Measurements from ENCODE around the gene PCLAF.
"Not testable (repeated sequence)": the region's sequence is repeated elsewhere in the genome, so short reads cannot be mapped to it uniquely, and the experiment has no call there.

Gene PCLAF

DNA sequence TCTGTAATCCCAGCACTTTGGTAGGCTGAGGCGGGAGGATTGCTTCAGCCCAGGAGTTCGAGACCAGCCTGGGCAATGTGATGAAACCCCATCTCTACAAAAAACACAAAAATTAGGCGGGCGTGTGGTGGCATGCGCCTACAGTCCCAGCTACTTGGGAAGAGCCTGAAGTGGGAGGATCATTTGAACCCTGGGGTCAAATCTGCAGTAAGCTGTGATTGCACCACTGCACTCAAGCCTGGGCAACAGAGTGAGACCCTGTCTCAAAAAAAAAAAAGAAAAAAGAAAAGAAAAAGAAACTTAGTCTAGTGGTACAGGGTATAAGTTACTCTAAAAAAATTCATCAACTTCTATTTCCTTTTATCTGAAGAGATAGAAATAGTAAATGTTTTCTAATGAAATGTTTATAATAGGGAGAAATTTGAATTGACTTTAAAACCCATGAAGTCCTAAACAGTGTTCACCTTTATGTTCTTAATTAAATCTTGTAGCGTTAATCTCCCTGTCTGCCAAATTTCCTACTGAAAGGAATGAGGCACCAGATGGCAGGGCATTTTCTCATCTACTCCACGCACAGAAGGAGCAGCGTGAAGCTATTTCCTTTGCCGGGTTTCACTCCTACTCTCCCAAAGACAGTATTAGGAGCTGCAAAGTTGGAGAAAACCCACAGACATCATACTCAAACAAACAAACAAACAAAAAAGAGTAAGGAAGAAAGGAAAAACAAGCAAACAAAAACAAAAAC, 1.9 kb downstream of the PCLAF start:
- Histone ChIP-seq H3K27me3 (ENCODE audit: control insufficient read depth, low read length) (no peaks in the 10 kb centered on the region), H3F3A (ENCODE audit: control insufficient read depth, insufficient read depth) (no peaks in the 10 kb centered on the region), H3K27ac (ENCODE audit: low read depth, low read length) (no peak overlapping the region), H3K9me2 (replicated peaks; ENCODE audit: control insufficient read depth, low read length) (no peaks in the 10 kb centered on the region), H3K4me1 (ENCODE audit: control insufficient read depth, low read length) (peaks cover 27% of the 10 kb centered on the region), H3K79me2 (ENCODE audit: control insufficient read depth, low read length) (peaks cover 65% of the 10 kb centered on the region), H3K36me3 (ENCODE audit: control insufficient read depth, low read length) (peaks cover 59% of the 10 kb centered on the region), H4K20me1 (ENCODE audit: control insufficient read depth, insufficient read depth, low read depth, low read length) (0 out of 2 replicates have a peak, but pooled peaks cover 4% of the 10 kb centered on the region), H3K9me3 (ENCODE audit: control insufficient read depth, insufficient read depth, low read length) (no peaks in the 10 kb centered on the region), H3K4me2 (ENCODE audit: low read length) (peak overlapping the region; percentile 89), H3K4me3 (ENCODE audit: low read length) (peak overlapping the region; percentile 98)
- no peak for TF ChIP-seq EZH2phosphoT487 (IDR thresholded peaks at IDR 0.05; ENCODE audit: borderline replicate concordance, low read length)
- no peak for TF ChIP-seq CTCF (IDR thresholded peaks at IDR 0.05; ENCODE audit: low read depth, low read length, poor library complexity, severe bottlenecking)

- Histone ChIP-seq H3F3A (ENCODE audit: control insufficient read depth, insufficient read depth) (peaks cover 11% of the 10 kb centered on the region), H3K9me3 (ENCODE audit: control insufficient read depth, insufficient read depth, low read length) (no peaks in the 10 kb centered on the region), H3K4me3 (ENCODE audit: low read length) (no peak overlapping the region), H3K27me3 (ENCODE audit: control insufficient read depth, low read length) (no peaks in the 10 kb centered on the region), H3K9me2 (replicated peaks; ENCODE audit: control insufficient read depth, low read length) (no peaks in the 10 kb centered on the region), H3K36me3 (ENCODE audit: control insufficient read depth, low read length) (peaks cover 80% of the 10 kb centered on the region), H4K20me1 (ENCODE audit: control insufficient read depth, insufficient read depth, low read depth, low read length) (peaks cover 8% of the 10 kb centered on the region; the same call in 1 of the 2 replicates), H3K4me1 (ENCODE audit: control insufficient read depth, low read length) (peaks cover 4% of the 10 kb centered on the region), H3K27ac (ENCODE audit: low read depth, low read length) (no peak overlapping the region), H3K4me2 (ENCODE audit: low read length) (no peak overlapping the region), H3K79me2 (ENCODE audit: control insufficient read depth, low read length) (peaks cover 86% of the 10 kb centered on the region)
- no peak for TF ChIP-seq EZH2phosphoT487 (IDR thresholded peaks at IDR 0.05; ENCODE audit: borderline replicate concordance, low read length)
- no peak for TF ChIP-seq CTCF (IDR thresholded peaks at IDR 0.05; ENCODE audit: low read depth, low read length, poor library complexity, severe bottlenecking)
Measured at GRCh38 chr15:64373360-64373759, 7.9 kb downstream of the PCLAF start.

- peaks cover 85% of the 10 kb centered on the region for H3K36me3 ChIP-seq (ENCODE audit: control insufficient read depth, low read length)
- H3K4me1 ChIP-seq (ENCODE audit: control insufficient read depth, low read length); H3K27me3 ChIP-seq (ENCODE audit: control insufficient read depth, low read length); H3K4me3 ChIP-seq (ENCODE audit: low read length); H3K9me3 ChIP-seq (ENCODE audit: control insufficient read depth, insufficient read depth, low read length); H3K9me2 ChIP-seq (replicated peaks; ENCODE audit: control insufficient read depth, low read length); H3K27ac ChIP-seq (ENCODE audit: low read depth, low read length); H3K4me2 ChIP-seq (ENCODE audit: low read length): not testable (repeated sequence)
- H4K20me1 ChIP-seq (ENCODE audit: control insufficient read depth, insufficient read depth, low read depth, low read length), result peaks cover 11% of the 10 kb centered on the region; the same call in 1 of the 2 replicates
- H3K79me2 ChIP-seq (ENCODE audit: control insufficient read depth, low read length), result peaks cover 72% of the 10 kb centered on the region
- H3F3A ChIP-seq (ENCODE audit: control insufficient read depth, insufficient read depth), result peaks cover 12% of the 10 kb centered on the region
Measured at GRCh38 chr15:64371383-64371782, 9.9 kb downstream of the PCLAF start.

GRCh38 chr15:64369078-64369607, 12.1 kb downstream of the PCLAF start:
- Histone ChIP-seq H3K27me3 (ENCODE audit: control insufficient read depth, low read length) (no peaks in the 10 kb centered on the region), H3F3A (ENCODE audit: control insufficient read depth, insufficient read depth) (peaks cover 21% of the 10 kb centered on the region), H3K27ac (ENCODE audit: low read depth, low read length) (no peak overlapping the region), H3K36me3 (ENCODE audit: control insufficient read depth, low read length) (peaks cover 78% of the 10 kb centered on the region), H3K9me2 (replicated peaks; ENCODE audit: control insufficient read depth, low read length) (no peaks in the 10 kb centered on the region), H3K4me2 (ENCODE audit: low read length) (no peak overlapping the region), H3K4me1 (ENCODE audit: control insufficient read depth, low read length) (no peaks in the 10 kb centered on the region), H3K4me3 (ENCODE audit: low read length) (no peak overlapping the region), H3K79me2 (ENCODE audit: control insufficient read depth, low read length) (peaks cover 51% of the 10 kb centered on the region), H3K9me3 (ENCODE audit: control insufficient read depth, insufficient read depth, low read length) (no peaks in the 10 kb centered on the region), H4K20me1 (ENCODE audit: control insufficient read depth, insufficient read depth, low read depth, low read length) (peaks cover 11% of the 10 kb centered on the region; the same call in 1 of the 2 replicates)
- no peak for TF ChIP-seq EZH2phosphoT487 (IDR thresholded peaks at IDR 0.05; ENCODE audit: borderline replicate concordance, low read length)
- TF ChIP-seq CTCF (IDR thresholded peaks at IDR 0.05; ENCODE audit: low read depth, low read length, poor library complexity, severe bottlenecking), result no peak
